ENCODE results near the gene JAK3. TPM values are rescaled to one million over a fixed set of nuclear protein-coding genes. Genes with fewer than 3 reads are reported as not detected.
"Not testable (repeated sequence)": the region's sequence is repeated elsewhere in the genome, so short reads cannot be mapped to it uniquely, and the experiment has no call there.

JAK3 gene
- total RNA-seq, 1 donor: 1.3 TPM

DNA sequence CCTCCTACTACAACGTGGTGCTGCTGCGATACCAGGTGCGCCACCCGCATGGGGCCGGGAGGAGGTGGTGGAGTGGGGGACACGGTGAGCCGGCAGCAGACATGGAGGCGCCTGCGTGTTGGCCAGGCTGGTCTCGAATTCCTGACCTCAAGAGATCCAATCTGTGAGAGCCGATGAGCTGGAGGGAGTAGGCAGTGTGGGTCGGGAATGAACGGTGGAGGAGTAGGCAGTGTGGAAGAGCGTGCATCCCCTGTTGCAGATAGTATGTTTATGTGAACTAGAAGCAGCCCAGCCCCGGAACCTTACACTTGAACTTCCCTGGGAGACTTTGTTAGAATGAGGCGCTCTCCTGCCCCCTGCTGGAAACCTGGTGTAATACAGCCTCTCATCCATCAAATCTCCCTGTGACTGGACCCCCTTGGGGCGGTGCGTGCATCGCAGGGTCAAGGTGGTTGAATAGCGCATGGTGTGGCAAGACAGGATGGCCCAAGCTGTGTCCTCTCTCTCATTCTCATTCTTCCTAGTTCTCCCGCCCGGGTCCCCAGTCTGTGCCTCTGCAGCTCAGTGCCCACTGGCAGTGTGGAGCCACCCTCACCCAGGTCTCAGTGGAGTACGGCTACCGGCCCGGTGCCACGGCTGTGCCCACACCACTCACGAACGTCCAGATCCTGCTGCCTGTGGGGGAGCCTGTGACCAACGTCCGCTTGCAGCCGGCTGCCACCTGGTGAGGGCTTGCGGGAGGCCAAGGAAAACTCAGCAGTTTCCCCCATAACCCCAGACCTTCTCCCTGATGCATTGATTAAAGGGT, 63.4 kb downstream of the JAK3 start:
- H3K4me3 ChIP-seq (ENCODE audit: low read depth, low read length): no peak overlapping the region
- TF ChIP-seq, protein P1, sequence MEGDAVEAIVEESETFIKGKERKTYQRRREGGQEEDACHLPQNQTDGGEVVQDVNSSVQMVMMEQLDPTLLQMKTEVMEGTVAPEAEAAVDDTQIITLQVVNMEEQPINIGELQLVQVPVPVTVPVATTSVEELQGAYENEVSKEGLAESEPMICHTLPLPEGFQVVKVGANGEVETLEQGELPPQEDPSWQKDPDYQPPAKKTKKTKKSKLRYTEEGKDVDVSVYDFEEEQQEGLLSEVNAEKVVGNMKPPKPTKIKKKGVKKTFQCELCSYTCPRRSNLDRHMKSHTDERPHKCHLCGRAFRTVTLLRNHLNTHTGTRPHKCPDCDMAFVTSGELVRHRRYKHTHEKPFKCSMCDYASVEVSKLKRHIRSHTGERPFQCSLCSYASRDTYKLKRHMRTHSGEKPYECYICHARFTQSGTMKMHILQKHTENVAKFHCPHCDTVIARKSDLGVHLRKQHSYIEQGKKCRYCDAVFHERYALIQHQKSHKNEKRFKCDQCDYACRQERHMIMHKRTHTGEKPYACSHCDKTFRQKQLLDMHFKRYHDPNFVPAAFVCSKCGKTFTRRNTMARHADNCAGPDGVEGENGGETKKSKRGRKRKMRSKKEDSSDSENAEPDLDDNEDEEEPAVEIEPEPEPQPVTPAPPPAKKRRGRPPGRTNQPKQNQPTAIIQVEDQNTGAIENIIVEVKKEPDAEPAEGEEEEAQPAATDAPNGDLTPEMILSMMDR (IDR thresholded peaks at IDR 0.05; ENCODE audit: insufficient read depth, low read length): peak; percentile 85
- peak; percentile 72 for DNase-seq (ENCODE audit: low read depth)

DNA sequence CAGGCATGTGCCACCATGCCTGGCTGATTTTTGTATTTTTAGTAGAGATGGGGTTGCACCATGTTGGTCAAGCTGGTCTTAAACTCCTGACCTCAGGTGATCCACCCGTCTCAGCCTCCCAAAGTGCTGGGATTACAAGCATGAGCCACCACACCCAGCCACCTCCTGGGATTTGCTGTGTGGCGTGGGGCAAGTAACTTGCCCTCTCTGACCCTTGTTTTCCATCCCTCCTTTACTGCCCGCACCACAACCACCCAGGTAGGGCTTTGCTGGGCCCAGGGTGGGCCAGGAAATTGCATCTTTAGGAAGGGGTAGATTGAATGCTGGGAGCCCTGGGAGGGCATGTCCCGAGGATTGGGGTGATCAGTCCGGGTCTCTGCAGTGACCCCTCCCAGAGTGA, 64.1 kb downstream of the JAK3 start:
- not testable (repeated sequence) for DNase-seq (ENCODE audit: low read depth); H3K4me3 ChIP-seq (ENCODE audit: low read depth, low read length)

DNA sequence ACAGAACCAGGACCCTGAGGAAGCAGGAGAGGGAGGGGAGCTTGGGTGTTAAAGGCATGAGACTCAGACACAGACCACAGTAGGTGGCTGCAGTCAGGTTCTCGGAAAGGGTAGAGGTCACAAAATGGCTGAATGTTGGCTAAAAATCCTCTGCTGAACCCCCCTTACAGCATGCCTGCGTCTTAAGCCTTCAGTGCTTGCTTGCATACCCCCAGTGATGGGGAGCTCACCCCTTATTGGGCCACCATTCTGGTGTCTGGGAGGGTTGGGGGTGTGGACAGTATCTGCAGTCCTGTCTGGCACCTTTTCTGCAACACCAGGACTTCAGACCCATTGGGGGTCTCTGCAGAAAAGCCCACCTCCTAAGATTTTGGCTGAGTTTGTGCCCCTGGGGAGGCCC, 67.0 kb downstream of the JAK3 start:
- TF ChIP-seq, protein P1 (IDR thresholded peaks at IDR 0.05; ENCODE audit: insufficient read depth, low read length): no peak
- DNase-seq (ENCODE audit: low read depth): no peak
- no peak overlapping the region for H3K4me3 ChIP-seq (ENCODE audit: low read depth, low read length)

DNA sequence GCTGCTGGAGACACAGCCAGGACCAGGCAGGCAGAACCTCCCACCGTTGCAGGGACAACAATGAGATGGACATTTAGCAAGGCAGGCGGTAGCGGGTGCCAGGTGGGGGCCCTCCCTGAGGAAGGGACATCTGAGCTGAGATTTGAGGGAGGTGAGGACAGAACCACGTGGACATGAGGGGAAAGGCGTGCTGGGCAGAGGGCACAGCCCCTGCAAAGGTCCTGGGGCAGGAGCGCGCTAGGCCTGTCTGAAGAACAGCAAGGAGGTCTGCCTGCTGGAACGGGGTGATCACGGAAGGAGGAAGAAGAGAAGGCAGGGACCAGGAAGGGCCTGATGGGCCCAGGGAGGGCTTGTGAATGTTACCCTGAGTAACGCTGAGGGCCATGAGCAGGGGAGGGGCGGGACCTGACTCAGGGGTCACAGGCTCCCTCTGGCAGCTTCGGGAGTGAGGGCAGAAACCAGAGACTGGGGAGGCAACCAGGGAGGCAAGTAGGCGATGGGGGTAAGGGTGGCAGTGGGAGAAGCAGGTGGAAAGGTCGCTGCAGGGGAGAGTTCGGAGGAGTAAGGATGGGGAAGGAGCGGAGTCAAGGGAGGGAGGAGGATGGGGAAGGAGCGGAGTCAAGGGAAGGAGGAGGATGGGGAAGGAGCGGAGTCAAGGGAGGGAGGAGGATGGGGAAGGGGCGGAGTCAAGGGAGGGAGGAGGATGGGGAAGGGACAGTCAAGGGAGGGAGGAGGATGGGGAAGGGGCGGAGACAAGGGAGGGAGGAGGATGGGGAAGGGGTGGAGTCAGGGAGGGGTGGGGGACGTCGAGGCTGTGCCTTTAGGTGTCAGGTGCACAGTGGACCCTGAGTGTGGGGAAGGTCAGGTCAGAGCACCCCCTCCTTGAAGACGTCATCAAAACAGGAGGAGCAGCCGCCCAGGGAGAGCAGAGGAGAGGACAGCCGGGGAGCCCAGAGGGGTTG, 68.5 kb downstream of the JAK3 start:
- peak; percentile 28 for DNase-seq (ENCODE audit: low read depth)
- H3K4me3 ChIP-seq (ENCODE audit: low read depth, low read length): no peak overlapping the region
- TF ChIP-seq, protein P1 (IDR thresholded peaks at IDR 0.05; ENCODE audit: insufficient read depth, low read length): no peak

DNA sequence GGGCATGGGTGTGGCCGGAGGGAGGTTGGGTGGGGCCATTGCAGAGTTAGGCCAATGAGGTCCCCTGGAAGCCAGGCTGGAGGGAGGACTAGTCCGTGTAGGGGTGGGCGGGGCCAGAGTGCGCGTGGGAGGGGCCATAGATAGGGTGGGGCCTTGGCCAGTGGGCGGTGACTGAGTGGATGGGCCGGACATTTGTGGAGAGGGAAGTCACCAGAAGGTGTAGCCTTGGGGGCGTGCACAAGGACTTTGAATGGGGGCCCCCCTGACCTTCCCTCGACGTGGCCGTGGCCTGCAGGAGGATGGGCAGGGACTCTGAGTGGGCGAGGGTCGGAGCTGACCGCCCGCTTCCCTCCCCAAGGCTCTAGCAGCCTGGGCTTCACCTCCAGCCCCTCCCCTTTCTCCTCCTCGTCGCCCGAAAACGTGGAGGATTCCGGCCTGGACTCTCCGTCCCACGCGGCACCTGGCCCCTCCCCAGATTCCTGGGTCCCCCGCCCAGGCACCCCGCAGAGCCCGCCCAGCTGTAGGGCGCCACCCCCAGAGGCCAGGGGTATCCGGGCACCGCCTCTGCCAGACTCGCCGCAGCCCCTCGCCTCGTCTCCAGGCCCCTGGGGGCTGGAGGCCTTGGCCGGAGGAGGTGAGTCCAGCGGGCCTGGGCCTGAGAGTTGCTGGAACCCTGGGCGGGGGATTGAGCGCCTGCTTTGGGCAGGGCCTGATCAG, 69.4 kb downstream of the JAK3 start:
- no peak for DNase-seq (ENCODE audit: low read depth)
- TF ChIP-seq, protein P1 (IDR thresholded peaks at IDR 0.05; ENCODE audit: insufficient read depth, low read length): no peak
- no peak overlapping the region for H3K4me3 ChIP-seq (ENCODE audit: low read depth, low read length)

DNA sequence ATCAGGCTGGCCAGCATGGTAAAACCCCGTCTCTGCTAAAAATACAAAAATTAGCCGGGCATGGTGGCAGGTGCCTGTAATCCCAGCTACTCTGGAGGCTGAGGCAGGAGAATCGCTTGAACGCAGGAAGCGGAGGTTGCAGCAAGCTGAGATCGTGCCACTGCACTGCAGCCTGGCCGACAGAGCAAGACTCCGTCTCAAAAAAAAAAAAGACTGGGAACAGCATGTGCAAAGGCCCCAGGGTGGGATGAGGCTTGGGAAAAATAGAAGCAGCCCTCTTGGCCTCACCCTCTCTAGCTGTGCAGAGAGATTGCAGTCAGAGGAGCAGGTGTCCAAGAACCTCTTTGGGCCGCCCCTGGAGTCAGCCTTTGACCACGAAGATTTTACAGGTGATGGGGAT, 69.9 kb downstream of the JAK3 start:
- not testable (repeated sequence) for DNase-seq (ENCODE audit: low read depth); H3K4me3 ChIP-seq (ENCODE audit: low read depth, low read length)

DNA sequence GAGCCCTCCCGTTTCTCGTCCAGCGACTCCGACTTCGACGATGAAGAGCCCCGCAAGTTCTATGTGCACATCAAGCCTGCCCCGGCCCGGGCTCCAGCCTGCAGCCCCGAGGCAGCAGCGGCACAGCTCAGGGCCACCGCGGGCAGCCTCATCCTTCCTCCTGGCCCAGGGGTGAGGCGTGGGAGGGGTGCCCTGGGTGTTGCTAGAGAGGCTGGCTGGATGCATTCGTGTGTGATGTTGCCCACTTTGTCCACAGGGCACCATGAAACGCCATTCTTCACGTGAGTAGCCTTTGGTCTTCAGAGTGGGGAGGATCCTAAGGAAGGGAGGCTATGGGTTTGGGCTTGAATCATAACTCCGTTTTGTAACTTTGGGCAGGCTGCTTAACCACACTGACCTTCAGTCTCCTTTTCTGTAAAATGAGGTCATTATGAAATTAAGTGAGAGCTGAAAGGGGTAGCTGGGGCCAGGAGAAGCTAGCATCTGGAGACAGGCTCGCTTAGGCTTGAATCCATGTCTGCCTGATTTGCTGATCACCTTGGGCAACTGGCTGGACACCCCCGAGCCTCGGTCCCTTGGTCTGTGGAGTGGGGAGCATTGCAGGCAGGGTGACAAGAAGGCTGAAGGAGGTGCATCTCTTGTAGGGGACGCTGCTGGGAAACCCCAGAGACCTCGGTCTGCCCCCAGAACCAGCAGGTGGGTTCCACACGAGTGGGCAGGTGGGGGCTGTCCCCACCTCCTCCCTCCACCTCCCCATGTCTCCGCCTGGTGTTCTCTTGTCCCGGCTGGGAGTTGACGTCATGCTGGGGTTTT, 71.6 kb downstream of the JAK3 start:
- H3K4me3 ChIP-seq (ENCODE audit: low read depth, low read length): no peak overlapping the region
- TF ChIP-seq, protein P1 (IDR thresholded peaks at IDR 0.05; ENCODE audit: insufficient read depth, low read length): no peak
- peak; percentile 20 for DNase-seq (ENCODE audit: low read depth)
